K562 (cell line): Measurements from ENCODE around the gene SAMD8. TPM values are rescaled to one million over a fixed set of nuclear protein-coding genes. Genes with fewer than 3 reads are reported as not detected.

ENCODE experiments used
- EP400 ChIP-seq: fragments of 450-650 bp; IDR thresholded peaks from 2 replicates; pipeline ENCODE4 v1.6.1; 2017; ENCODE audit warnings: antibody characterized with exemption, mild to moderate bottlenecking, moderate library complexity
- FOSL1 ChIP-seq: fragments of 200-800 bp; sonication (Bioruptor generic); conservative IDR thresholded peaks from 2 replicates; pipeline ENCODE4 v1.6.1; 2016; ENCODE audit warnings: missing genetic modification characterization, missing compliant biosample characterization
- FOXP1 ChIP-seq: sonication (generic); formaldehyde crosslinking; IDR thresholded peaks from 2 replicates; pipeline ENCODE4 v1.8.0; 2022; ENCODE audit warnings: mild to moderate bottlenecking, missing genetic modification reagents
- GATA2 ChIP-seq: sonication (generic); formaldehyde crosslinking; IDR thresholded peaks from 2 replicates; pipeline ENCODE4 v1.4.0; 2020; ENCODE audit warnings: mild to moderate bottlenecking, missing genetic modification reagents
- HSF4 ChIP-seq: fragments of 250-450 bp; sonication (Bioruptor Pico); IDR thresholded peaks from 2 replicates; pipeline ENCODE4 v2.1.2; 2022; ENCODE audit warnings: mild to moderate bottlenecking, moderate library complexity, borderline replicate concordance
- MITF ChIP-seq: IDR thresholded peaks from 2 replicates; pipeline ENCODE4 v1.6.1; 2014; ENCODE audit warnings: antibody characterized with exemption
- NUFIP1 ChIP-seq: fragments of 450-650 bp; IDR thresholded peaks from 2 replicates; pipeline ENCODE4 v1.6.1; 2018; ENCODE audit not compliant: partially characterized antibody
- PCBP2 ChIP-seq: fragments of 200-400 bp; formaldehyde crosslinking; IDR thresholded peaks from 2 replicates; pipeline ENCODE4 v1.6.1; 2018; ENCODE audit warnings: low read length, low read depth, mild to moderate bottlenecking, moderate library complexity; ENCODE audit not compliant: poor library complexity, severe bottlenecking
- SMAD2 ChIP-seq: fragments of 150-350 bp; IDR thresholded peaks from 2 replicates; pipeline ENCODE4 v1.6.1; 2014; ENCODE audit warnings: low read depth, mild to moderate bottlenecking, low read length
- TEAD4 ChIP-seq, 2 experiments: sonication (generic) in 1 of 2; formaldehyde crosslinking in 1 of 2; IDR thresholded peaks; 2 replicates each; pipeline versions ENCODE4 v1.6.1 to v1.8.0; 2012 to 2022; ENCODE audit warnings: borderline replicate concordance in 1 of 2, inconsistent platforms in 1 of 2, low read length in 1 of 2, mild to moderate bottlenecking in 1 of 2, missing genetic modification reagents in 1 of 2
- U2AF2 ChIP-seq: fragments of 200-400 bp; formaldehyde crosslinking; optimal IDR thresholded peaks from 2 replicates; pipeline ENCODE3; 2017; ENCODE audit warnings: low read depth, mild to moderate bottlenecking, low read length
- ZNF133 ChIP-seq: fragments of 250-450 bp; sonication (Bioruptor Pico); IDR thresholded peaks from 2 replicates; pipeline ENCODE4 v1.4.0; 2020; ENCODE audit warnings: mild to moderate bottlenecking
- ZNF146 ChIP-seq: IDR thresholded peaks from one replicate; pipeline ENCODE4 v1.6.1; 2018; ENCODE audit warnings: missing compliant biosample characterization; ENCODE audit not compliant: unreplicated experiment
- ZNF24 ChIP-seq: fragments of 450-650 bp; IDR thresholded peaks from 2 replicates; pipeline ENCODE4 v1.6.1; 2016
- ZNF280B ChIP-seq: fragments of 250-450 bp; sonication (Bioruptor Pico); IDR thresholded peaks from 2 replicates; pipeline ENCODE4 v1.5.1; 2021; ENCODE audit warnings: mild to moderate bottlenecking
- ZNF449 ChIP-seq: fragments of 250-450 bp; sonication (Bioruptor Pico); IDR thresholded peaks from 2 replicates; pipeline ENCODE4 v1.8.0; 2022; ENCODE audit warnings: moderate library complexity, mild to moderate bottlenecking, inconsistent platforms
- ZNF551 ChIP-seq: fragments of 250-450 bp; sonication (Bioruptor Pico); IDR thresholded peaks from 2 replicates; pipeline ENCODE4 v1.5.0; 2021; ENCODE audit warnings: mild to moderate bottlenecking, moderate library complexity
- polyA plus RNA-seq, 8 experiments: library from polyadenylated mRNA; depleted of rRNA in 4 of 8; stranded (reverse) in 5 of 8; unstranded in 3 of 8; fragments of >200 nt; fragmentation: Nextera tagmentation in 2 of 8; fragmentation: Illumina TruSeq in 1 of 8; extraction: Ambion mirVana in 2 of 8; extraction: Trizol in 1 of 8; gene quantifications; 2 replicates each; pipeline versions ENCODE4 v1.2.1 to v1.2.3, GENCODE V29; 2011 to 2014; ENCODE audit warnings: inconsistent platforms in 1 of 8, missing spikeins in 1 of 8
- total RNA-seq, 7 experiments: library from RNA; depleted of rRNA in 6 of 7; stranded (reverse); fragments of >200 nt in 6 of 7; fragmentation: Illumina TruSeq in 2 of 7; extraction: Trizol in 2 of 7; gene quantifications; 2 replicates each; pipeline versions ENCODE4 v1.2.1 to v1.2.3, GENCODE V29; 2011 to 2021; ENCODE audit warnings: low replicate concordance in 1 of 7
- TF ChIP-seq, protein P1 (sequence below): fragments of 250-450 bp; sonication (Bioruptor Pico); IDR thresholded peaks from 2 replicates; pipeline ENCODE4 v1.4.0; 2020; ENCODE audit warnings: mild to moderate bottlenecking, moderate library complexity
- TF ChIP-seq, protein P2 (sequence below): fragments of 450-650 bp; IDR thresholded peaks from 2 replicates; pipeline ENCODE4 v1.6.1; 2016; ENCODE audit warnings: mild to moderate bottlenecking

The SAMD8 gene
- total and polyA plus RNA-seq, 9 of the 15 experiments (the other 6 are each of a cell fraction or from before 2014, with no cell fraction given) = 2.7 to 16.1 (median 6.2) TPM

GRCh38 chr10:75208181-75208580 lies 96.7 kb downstream of the SAMD8 start (continued):
- no peak for TF ChIP-seq MITF
- peak; percentile 98; the same call in 1 of the 2 replicates for TF ChIP-seq ZNF449 (CRISPR knock-in tag)
- TF ChIP-seq NUFIP1 = peak; percentile 45
- no peak for TF ChIP-seq FOXP1 (CRISPR knock-in tag)
- TF ChIP-seq, protein P1, sequence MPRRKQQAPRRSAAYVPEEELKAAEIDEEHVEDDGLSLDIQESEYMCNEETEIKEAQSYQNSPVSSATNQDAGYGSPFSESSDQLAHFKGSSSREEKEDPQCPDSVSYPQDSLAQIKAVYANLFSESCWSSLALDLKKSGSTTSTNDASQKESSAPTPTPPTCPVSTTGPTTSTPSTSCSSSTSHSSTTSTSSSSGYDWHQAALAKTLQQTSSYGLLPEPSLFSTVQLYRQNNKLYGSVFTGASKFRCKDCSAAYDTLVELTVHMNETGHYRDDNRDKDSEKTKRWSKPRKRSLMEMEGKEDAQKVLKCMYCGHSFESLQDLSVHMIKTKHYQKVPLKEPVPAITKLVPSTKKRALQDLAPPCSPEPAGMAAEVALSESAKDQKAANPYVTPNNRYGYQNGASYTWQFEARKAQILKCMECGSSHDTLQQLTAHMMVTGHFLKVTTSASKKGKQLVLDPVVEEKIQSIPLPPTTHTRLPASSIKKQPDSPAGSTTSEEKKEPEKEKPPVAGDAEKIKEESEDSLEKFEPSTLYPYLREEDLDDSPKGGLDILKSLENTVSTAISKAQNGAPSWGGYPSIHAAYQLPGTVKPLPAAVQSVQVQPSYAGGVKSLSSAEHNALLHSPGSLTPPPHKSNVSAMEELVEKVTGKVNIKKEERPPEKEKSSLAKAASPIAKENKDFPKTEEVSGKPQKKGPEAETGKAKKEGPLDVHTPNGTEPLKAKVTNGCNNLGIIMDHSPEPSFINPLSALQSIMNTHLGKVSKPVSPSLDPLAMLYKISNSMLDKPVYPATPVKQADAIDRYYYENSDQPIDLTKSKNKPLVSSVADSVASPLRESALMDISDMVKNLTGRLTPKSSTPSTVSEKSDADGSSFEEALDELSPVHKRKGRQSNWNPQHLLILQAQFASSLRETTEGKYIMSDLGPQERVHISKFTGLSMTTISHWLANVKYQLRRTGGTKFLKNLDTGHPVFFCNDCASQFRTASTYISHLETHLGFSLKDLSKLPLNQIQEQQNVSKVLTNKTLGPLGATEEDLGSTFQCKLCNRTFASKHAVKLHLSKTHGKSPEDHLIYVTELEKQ (CRISPR knock-in tag) = no peak
- TF ChIP-seq ZNF146 (CRISPR knock-in tag) = no peak
- TF ChIP-seq PCBP2 = no peak
- peak; percentile 89 for TF ChIP-seq ZNF24
- TF ChIP-seq EP400 = no peak; the same call in 1 of the 2 replicates
- TF ChIP-seq U2AF2 = no peak
- TF ChIP-seq TEAD4 (IDR thresholded peaks at IDR 0.05; ENCODE audit: low read length) = no peak
- TF ChIP-seq TEAD4 (CRISPR knock-in tag; IDR thresholded peaks at IDR 0.05; ENCODE audit: borderline replicate concordance) = no peak
- TF ChIP-seq, protein P2, sequence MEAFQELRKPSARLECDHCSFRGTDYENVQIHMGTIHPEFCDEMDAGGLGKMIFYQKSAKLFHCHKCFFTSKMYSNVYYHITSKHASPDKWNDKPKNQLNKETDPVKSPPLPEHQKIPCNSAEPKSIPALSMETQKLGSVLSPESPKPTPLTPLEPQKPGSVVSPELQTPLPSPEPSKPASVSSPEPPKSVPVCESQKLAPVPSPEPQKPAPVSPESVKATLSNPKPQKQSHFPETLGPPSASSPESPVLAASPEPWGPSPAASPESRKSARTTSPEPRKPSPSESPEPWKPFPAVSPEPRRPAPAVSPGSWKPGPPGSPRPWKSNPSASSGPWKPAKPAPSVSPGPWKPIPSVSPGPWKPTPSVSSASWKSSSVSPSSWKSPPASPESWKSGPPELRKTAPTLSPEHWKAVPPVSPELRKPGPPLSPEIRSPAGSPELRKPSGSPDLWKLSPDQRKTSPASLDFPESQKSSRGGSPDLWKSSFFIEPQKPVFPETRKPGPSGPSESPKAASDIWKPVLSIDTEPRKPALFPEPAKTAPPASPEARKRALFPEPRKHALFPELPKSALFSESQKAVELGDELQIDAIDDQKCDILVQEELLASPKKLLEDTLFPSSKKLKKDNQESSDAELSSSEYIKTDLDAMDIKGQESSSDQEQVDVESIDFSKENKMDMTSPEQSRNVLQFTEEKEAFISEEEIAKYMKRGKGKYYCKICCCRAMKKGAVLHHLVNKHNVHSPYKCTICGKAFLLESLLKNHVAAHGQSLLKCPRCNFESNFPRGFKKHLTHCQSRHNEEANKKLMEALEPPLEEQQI = no peak
- no peak for TF ChIP-seq HSF4 (CRISPR knock-in tag)
- TF ChIP-seq SMAD2 = no peak
- no peak for TF ChIP-seq ZNF551 (CRISPR knock-in tag)
- no peak for TF ChIP-seq ZNF280B (CRISPR knock-in tag)
- no peak for TF ChIP-seq ZNF133 (CRISPR knock-in tag)
- TF ChIP-seq GATA2 (CRISPR knock-in tag) = no peak
- no peak for TF ChIP-seq FOSL1 (tag)
